Activated naive CD8-positive, alpha-beta T cell (primary cell): ENCODE measurements around the gene CRISP2.
"Not testable (repeated sequence)": the region's sequence is repeated elsewhere in the genome, so short reads cannot be mapped to it uniquely, and the experiment has no call there.

Experiments
- H3K27ac Mint-ChIP-seq: one replicate; pipeline ENCODE4 v1.8.0; 2021; ENCODE audit warnings: mixed read lengths
- H3K27me3 Mint-ChIP-seq: one replicate; pipeline ENCODE4 v1.8.0; 2021; ENCODE audit warnings: mixed read lengths
- H3K36me3 Mint-ChIP-seq: one replicate; pipeline ENCODE4 v1.8.0; 2021; ENCODE audit warnings: mixed read lengths
- H3K4me1 Mint-ChIP-seq: one replicate; pipeline ENCODE4 v1.8.0; 2021; ENCODE audit warnings: low read depth, mixed read lengths
- H3K4me3 Mint-ChIP-seq: one replicate; pipeline ENCODE4 v1.8.0; 2021; ENCODE audit warnings: mild to moderate bottlenecking, mixed read lengths
- H3K9me3 Mint-ChIP-seq: one replicate; pipeline ENCODE4 v1.8.0; 2021; ENCODE audit warnings: low read depth, mixed read lengths

Gene CRISP2

GRCh38 chr6:49713346-49713745, at the start of gene CRISP2:
CRISP2 (minus strand) TSS chr6:49713543; CDS start chr6:49709196, 4,347 bp downstream.
- Mint-ChIP-seq H3K27ac (no peak within 1 kb of the TSS), H3K4me3 (no peak within 1 kb of the TSS), H3K27me3 (no peaks in the 10 kb centered on the region), H3K36me3 (no peaks in the 10 kb centered on the region), H3K4me1 (no peaks in the 10 kb centered on the region), H3K9me3 (peaks cover 4% of the 10 kb centered on the region)

- Mint-ChIP-seq H3K27me3 (no peaks in the 10 kb centered on the region), H3K36me3 (no peaks in the 10 kb centered on the region), H3K27ac (no peak within 1 kb of the TSS)
Measured at GRCh38 chr6:49744259-49744658, 30.9 kb upstream of the CRISP2 start, which contains the start of gene CRISP3. CRISP3 (minus strand) TSS chr6:49744388; CDS start chr6:49744367, 21 bp downstream.

GRCh38 chr6:49743429-49743828, 30.1 kb upstream of the CRISP2 start:
- no peaks in the 10 kb centered on the region for H3K27me3 Mint-ChIP-seq
- peaks cover 4% of the 10 kb centered on the region for H3K9me3 Mint-ChIP-seq
- no peaks in the 10 kb centered on the region for H3K4me1 Mint-ChIP-seq
- H3K36me3 Mint-ChIP-seq: no peaks in the 10 kb centered on the region
- no peak overlapping the region for H3K27ac Mint-ChIP-seq
- H3K4me3 Mint-ChIP-seq: no peak overlapping the region

More at GRCh38 chr6:49744259-49744658, 30.9 kb upstream of the CRISP2 start, which contains the start of gene CRISP3:
- H3K4me1 Mint-ChIP-seq: no peaks in the 10 kb centered on the region
- H3K4me3 Mint-ChIP-seq: no peak within 1 kb of the TSS
- H3K9me3 Mint-ChIP-seq: peaks cover 4% of the 10 kb centered on the region

GRCh38 chr6:49739423-49739822, 26.1 kb upstream of the CRISP2 start:
- no peaks in the 10 kb centered on the region for H3K27me3 Mint-ChIP-seq
- no peaks in the 10 kb centered on the region for H3K36me3 Mint-ChIP-seq
- no peak overlapping the region for H3K27ac Mint-ChIP-seq
- H3K4me3 Mint-ChIP-seq: no peak overlapping the region
- no peaks in the 10 kb centered on the region for H3K4me1 Mint-ChIP-seq
- H3K9me3 Mint-ChIP-seq: peaks cover 4% of the 10 kb centered on the region

- Mint-ChIP-seq H3K36me3 (no peaks in the 10 kb centered on the region), H3K27ac (no peak overlapping the region), H3K4me3 (no peak overlapping the region), H3K9me3 (peaks cover 1% of the 10 kb centered on the region), H3K27me3 (no peaks in the 10 kb centered on the region), H3K4me1 (no peaks in the 10 kb centered on the region)
Measured at GRCh38 chr6:49736017-49736508, 22.7 kb upstream of the CRISP2 start.

GRCh38 chr6:49733680-49734079, 20.3 kb upstream of the CRISP2 start:
- H3K4me3 Mint-ChIP-seq: no peak overlapping the region
- H3K27me3 Mint-ChIP-seq: no peaks in the 10 kb centered on the region
- peaks cover under 1% of the 10 kb centered on the region for H3K9me3 Mint-ChIP-seq
- H3K36me3 Mint-ChIP-seq: no peaks in the 10 kb centered on the region
- H3K27ac Mint-ChIP-seq: no peak overlapping the region
- no peaks in the 10 kb centered on the region for H3K4me1 Mint-ChIP-seq

- Mint-ChIP-seq H3K36me3 (no peaks in the 10 kb centered on the region), H3K9me3 (peaks cover 2% of the 10 kb centered on the region), H3K4me1 (no peaks in the 10 kb centered on the region), H3K27me3 (no peaks in the 10 kb centered on the region), H3K27ac (no peak overlapping the region), H3K4me3 (no peak overlapping the region)
Measured at GRCh38 chr6:49732781-49733180, 19.4 kb upstream of the CRISP2 start.

GRCh38 chr6:49730251-49730650, 16.9 kb upstream of the CRISP2 start:
- Mint-ChIP-seq H3K27ac (no peak overlapping the region), H3K36me3 (no peaks in the 10 kb centered on the region), H3K27me3 (no peaks in the 10 kb centered on the region), H3K4me1 (no peaks in the 10 kb centered on the region), H3K9me3 (peaks cover 2% of the 10 kb centered on the region), H3K4me3 (no peak overlapping the region)

- not testable (repeated sequence) for H3K9me3 Mint-ChIP-seq, H3K4me1 Mint-ChIP-seq
Measured at GRCh38 chr6:49723917-49724316, 10.6 kb upstream of the CRISP2 start.

GRCh38 chr6:49721297-49721696, 8.0 kb upstream of the CRISP2 start:
- Mint-ChIP-seq H3K4me3 (no peak overlapping the region), H3K27me3 (no peaks in the 10 kb centered on the region), H3K36me3 (no peaks in the 10 kb centered on the region), H3K27ac (no peak overlapping the region), H3K4me1 (no peaks in the 10 kb centered on the region), H3K9me3 (peaks cover 6% of the 10 kb centered on the region)

More at GRCh38 chr6:49723917-49724316, 10.6 kb upstream of the CRISP2 start:
- H3K27me3 Mint-ChIP-seq, H3K36me3 Mint-ChIP-seq, H3K4me3 Mint-ChIP-seq, H3K27ac Mint-ChIP-seq: not testable (repeated sequence)

GRCh38 chr6:49720372-49720771, 7.0 kb upstream of the CRISP2 start:
- no peak overlapping the region for H3K4me3 Mint-ChIP-seq
- peaks cover 6% of the 10 kb centered on the region for H3K9me3 Mint-ChIP-seq
- H3K27ac Mint-ChIP-seq: no peak overlapping the region
- H3K27me3 Mint-ChIP-seq: no peaks in the 10 kb centered on the region
- H3K4me1 Mint-ChIP-seq: no peaks in the 10 kb centered on the region
- H3K36me3 Mint-ChIP-seq: no peaks in the 10 kb centered on the region

- Mint-ChIP-seq H3K27ac (no peak overlapping the region), H3K4me1 (no peaks in the 10 kb centered on the region), H3K36me3 (no peaks in the 10 kb centered on the region), H3K27me3 (no peaks in the 10 kb centered on the region), H3K9me3 (peaks cover 3% of the 10 kb centered on the region), H3K4me3 (no peak overlapping the region)
Measured at GRCh38 chr6:49698478-49698877, 14.9 kb downstream of the CRISP2 start.

GRCh38 chr6:49693512-49693911, 19.8 kb downstream of the CRISP2 start:
- no peaks in the 10 kb centered on the region for H3K27me3 Mint-ChIP-seq
- no peak overlapping the region for H3K27ac Mint-ChIP-seq
- no peaks in the 10 kb centered on the region for H3K4me1 Mint-ChIP-seq
- no peaks in the 10 kb centered on the region for H3K36me3 Mint-ChIP-seq
- H3K4me3 Mint-ChIP-seq: no peak overlapping the region
- peaks cover 4% of the 10 kb centered on the region for H3K9me3 Mint-ChIP-seq

- H3K4me3 Mint-ChIP-seq: no peak overlapping the region
- no peaks in the 10 kb centered on the region for H3K4me1 Mint-ChIP-seq
- H3K27me3 Mint-ChIP-seq: no peaks in the 10 kb centered on the region
- H3K36me3 Mint-ChIP-seq: no peaks in the 10 kb centered on the region
- peaks cover 4% of the 10 kb centered on the region for H3K9me3 Mint-ChIP-seq
- no peak overlapping the region for H3K27ac Mint-ChIP-seq
Measured at GRCh38 chr6:49692534-49692933, 20.8 kb downstream of the CRISP2 start.

GRCh38 chr6:49676671-49677281, 36.6 kb downstream of the CRISP2 start:
- Mint-ChIP-seq H3K4me1 (no peaks in the 10 kb centered on the region), H3K27ac (no peak overlapping the region), H3K36me3 (no peaks in the 10 kb centered on the region), H3K4me3 (no peak overlapping the region), H3K27me3 (no peaks in the 10 kb centered on the region), H3K9me3 (peaks cover 7% of the 10 kb centered on the region)

- H3K4me1 Mint-ChIP-seq: no peaks in the 10 kb centered on the region
- H3K9me3 Mint-ChIP-seq: peaks cover 7% of the 10 kb centered on the region
- H3K27ac Mint-ChIP-seq: no peak overlapping the region
- H3K4me3 Mint-ChIP-seq: no peak overlapping the region
- H3K27me3 Mint-ChIP-seq: no peaks in the 10 kb centered on the region
- H3K36me3 Mint-ChIP-seq: no peaks in the 10 kb centered on the region
Measured at GRCh38 chr6:49675816-49676215, 37.5 kb downstream of the CRISP2 start.
